ENCODE data around the gene CHAF1A. TPM values are rescaled to one million over a fixed set of nuclear protein-coding genes. Genes with fewer than 3 reads are reported as not detected.
A peak's percentile ranks its signal among the peaks of the same experiment; 100 is the strongest.

The CHAF1A gene
- total RNA-seq, result 35.3 TPM

DNA sequence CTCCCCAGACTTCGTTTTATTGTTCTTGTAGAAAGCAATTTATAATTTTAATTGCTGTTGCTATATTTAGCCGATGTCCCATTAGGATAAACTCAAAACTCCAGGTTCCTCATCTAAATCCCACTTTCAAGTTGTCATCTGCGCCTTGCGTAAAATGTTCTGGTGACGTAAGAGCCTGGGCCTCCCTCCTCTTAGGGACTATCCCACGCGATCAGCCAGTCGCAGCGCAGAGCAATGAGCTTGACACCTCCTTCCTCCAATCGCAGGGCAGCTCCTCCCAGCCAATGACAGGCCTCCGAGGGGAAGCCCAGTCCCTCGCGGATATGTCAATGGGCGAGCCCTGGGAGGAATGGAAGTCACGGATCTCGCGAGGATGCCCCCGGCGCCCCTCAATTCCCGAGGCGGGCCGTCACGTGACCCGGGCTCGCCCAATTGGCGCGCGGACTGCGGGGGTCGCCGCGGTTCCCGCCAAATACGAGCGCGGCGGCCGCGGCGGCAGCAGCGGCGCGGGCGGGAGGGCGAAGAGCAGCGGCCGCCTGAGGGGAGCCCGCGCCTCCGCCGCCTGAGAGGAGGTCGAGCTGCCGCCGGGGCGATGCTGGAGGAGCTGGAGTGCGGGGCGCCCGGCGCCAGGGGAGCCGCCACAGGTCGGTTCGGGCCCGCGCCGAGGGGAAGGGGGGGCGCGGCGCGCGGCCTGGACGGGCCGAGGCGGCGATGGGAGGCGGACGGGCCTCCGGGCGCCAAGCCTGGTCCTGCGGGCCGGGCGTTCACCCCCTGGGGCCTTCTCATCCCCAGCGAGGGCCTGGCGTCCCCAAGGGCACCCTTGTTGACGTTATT is at the start of gene CHAF1A:
TSS of gene CHAF1A (plus strand) at position 470 of the 834 bp plus-strand sequence. CDS start at position 593, 123 bp downstream.
- DNase-seq (ENCODE audit: low read depth in 2 of 3, low spot score in 2 of 3), result peak; percentile 97 to 100 (median 99)

DNA sequence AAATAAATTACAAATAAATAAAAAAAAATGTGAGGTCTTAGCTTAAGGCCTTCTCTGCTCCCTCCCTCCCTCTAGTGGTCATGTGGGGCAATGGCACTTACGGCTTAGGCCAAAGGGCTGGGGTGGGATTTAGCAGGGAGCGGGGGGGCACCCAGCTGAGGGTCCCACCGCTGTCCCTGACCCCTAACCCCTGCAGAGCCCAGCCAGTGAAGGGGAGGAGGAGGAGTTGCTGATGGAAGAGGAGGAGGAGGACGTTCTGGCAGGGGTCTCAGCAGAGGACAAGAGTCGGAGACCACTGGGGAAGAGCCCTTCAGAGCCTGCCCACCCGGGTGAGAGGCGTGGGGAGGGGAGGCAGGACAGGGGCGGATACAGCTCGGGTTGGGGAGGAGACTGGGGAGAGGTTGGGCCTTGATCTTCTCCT is 49.7 kb upstream of the CHAF1A start:
- DNase-seq (ENCODE audit: low read depth in 2 of 3, low spot score in 2 of 3), result peak in 2 of 3 donors; percentile 72 to 81

GRCh38 chr19:4354282-4354681 is 48.2 kb upstream of the CHAF1A start:
- DNase-seq (ENCODE audit: low read depth in 2 of 3, low spot score in 2 of 3), result no peak

DNA sequence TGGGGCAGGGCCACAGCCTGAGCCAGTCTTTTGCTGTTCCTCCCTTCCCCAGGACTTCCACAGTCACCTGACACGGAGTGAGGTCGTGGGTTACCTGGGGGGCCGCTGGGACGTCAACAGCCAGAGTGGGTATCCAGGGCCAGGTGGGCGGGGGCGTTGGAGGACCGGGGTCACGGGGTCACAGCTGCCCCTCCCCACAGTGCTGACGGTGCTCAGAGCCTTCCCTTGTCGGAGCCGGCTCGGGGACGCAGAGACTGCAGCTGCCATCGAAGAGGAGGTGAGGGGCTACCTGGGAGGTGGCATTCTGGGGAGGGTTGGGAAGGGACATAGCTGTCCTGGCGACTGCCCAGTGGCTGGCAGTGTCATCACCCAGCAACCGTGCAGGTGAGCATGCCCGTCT is 47.5 kb upstream of the CHAF1A start:
- DNase-seq (ENCODE audit: low read depth in 2 of 3, low spot score in 2 of 3), result no peak

GRCh38 chr19:4357095-4357797 is 45.2 kb upstream of the CHAF1A start:
- no peak for DNase-seq (ENCODE audit: low read depth in 2 of 3, low spot score in 2 of 3)

DNA sequence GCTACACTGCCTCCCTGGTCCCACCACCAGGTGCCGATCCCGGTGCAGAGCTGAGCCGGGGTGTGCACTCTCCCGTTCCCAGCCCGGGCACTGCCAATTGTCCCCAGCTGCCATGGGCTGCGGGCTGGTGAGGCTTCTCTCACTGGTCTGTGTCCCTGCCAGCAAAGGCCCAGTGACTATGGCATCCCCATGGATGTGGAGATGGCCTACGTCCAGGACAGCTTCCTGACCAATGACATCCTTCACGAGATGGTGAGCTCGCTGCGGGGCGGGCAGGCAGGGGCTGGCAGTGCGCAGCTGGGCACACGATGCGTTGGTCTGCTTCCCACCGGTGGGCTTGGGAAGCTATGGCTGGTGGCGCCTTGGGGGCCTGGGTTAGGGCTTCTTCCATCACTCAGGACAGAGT is 44.5 kb upstream of the CHAF1A start:
- DNase-seq (ENCODE audit: low read depth in 2 of 3, low spot score in 2 of 3), result no peak

- DNase-seq (ENCODE audit: low read depth in 2 of 3, low spot score in 2 of 3), result no peak
Observed at GRCh38 chr19:4358709-4359626, 43.5 kb upstream of the CHAF1A start.

DNA sequence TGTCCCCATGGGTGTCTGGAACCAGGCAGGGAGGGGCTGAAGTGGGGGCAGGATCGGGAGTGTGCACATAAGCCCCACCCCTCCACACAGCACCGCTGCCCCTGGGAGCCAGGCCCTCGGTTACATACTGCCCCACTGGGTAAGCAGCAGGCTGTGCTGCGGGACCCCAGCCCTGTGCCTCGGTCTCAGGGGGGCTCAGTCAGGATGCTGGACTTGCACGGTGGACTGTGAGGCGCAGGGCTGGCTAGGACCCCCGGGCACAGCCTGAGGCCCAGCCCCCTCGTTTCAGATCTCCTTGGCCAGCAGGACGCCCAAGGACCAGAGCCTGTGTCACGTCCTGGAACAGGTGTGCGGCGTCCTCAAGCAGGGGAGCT is 42.8 kb upstream of the CHAF1A start:
- no peak for DNase-seq (ENCODE audit: low read depth in 2 of 3, low spot score in 2 of 3)

DNA sequence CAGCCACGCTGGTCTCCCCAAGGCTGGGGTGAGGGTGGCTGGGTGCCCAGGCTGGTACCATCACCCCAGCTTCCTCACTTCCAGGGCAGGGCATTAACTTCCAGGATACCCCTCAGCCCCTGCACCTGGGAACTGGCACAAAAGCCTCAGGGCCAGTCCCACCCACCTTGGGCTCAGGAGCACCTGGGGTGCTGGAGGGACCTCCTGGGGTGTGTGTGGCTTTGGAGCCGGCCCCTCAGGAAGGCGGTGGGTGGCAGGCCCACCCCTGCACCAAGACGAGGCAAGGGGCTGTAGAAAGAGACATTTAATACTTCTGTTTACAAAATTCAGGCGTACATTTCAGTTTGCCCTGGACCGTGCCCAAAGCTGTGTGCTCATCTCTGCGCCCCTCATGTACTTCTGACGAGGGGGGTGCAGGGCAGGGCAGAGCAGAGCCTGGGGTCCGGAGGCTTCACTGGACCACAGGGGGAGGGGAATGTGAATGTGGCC is 42.3 kb upstream of the CHAF1A start:
- no peak for DNase-seq (ENCODE audit: low read depth in 2 of 3, low spot score in 2 of 3)

GRCh38 chr19:4360641-4361151 is 41.7 kb upstream of the CHAF1A start:
- DNase-seq (ENCODE audit: low read depth in 2 of 3, low spot score in 2 of 3), result no peak

GRCh38 chr19:4361152-4362046 is 41.0 kb upstream of the CHAF1A start:
- DNase-seq (ENCODE audit: low read depth in 2 of 3, low spot score in 2 of 3), result no peak

- no peak for DNase-seq (ENCODE audit: low read depth in 2 of 3, low spot score in 2 of 3)
Observed at GRCh38 chr19:4362101-4362828, 40.2 kb upstream of the CHAF1A start.

DNA sequence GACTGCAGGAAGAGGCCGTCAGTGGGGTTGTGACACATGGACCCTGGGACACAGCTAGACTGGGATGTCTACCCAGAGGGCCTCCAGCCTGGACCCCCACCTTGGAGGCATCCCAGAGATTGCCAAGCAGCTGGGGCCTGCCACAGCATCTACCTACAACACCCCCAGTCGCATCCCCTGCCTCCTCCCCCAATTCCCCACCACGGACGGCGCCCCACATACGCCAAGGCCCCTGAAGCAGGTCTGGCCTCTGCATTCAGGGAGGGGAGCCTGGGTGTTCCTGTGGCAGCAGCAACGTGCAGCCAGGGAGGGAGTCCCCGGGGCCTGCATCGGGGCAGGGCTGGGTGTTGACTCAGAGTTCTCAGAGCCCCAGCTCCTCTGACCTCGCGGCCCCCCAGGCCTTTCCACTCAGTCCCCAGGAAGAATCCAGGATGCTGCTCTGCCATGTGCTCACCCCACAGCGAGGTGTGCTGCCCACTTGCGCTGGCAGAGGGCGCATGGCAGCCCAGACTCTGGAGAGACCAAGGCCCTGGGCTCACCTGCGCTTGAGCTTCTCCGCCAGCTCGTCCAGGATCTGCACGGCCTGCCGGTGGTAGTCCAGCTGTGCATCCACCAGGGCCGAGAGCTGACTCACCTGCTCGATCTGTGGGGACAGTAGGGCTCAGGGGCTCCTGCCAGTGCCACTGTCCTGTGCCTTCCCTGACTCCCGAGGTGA is 39.5 kb upstream of the CHAF1A start:
- no peak for DNase-seq (ENCODE audit: low read depth in 2 of 3, low spot score in 2 of 3)

DNA sequence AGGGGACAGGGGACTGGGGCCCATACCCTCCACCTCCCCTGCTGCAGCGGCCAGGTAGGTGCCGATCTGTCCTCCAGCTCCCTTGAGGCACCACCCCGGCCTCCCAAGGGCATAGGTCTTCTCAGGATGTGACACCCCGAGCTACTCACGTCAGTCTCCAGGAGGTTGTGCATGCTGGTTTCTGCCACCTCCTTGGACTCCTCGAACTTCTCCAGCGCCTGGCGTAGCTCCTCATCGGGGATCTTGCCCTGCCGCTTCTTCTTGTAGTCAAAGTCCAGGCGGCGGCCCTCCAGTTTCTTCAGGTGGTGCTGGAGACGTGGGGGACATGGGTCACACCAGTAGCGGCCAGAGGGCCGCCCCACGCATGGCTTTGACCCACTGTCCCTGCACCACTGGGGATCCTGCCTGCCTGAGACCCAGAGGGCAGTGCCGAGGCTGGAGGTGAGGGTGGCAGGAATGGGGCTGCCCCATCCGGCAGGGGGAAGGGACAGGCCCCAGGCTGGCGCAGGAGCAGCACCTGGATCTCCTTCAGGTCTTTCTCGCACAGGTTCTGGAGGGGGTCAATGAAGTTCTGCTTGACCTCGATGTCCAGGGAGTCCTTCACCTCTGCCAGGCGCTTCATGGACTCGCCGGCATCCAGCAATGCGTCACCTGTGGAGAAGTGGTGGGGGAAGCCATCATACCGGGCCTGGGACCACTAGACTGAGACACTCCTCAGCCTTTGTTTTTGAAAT is 38.7 kb upstream of the CHAF1A start:
- DNase-seq (ENCODE audit: low read depth in 2 of 3, low spot score in 2 of 3), result no peak

DNA sequence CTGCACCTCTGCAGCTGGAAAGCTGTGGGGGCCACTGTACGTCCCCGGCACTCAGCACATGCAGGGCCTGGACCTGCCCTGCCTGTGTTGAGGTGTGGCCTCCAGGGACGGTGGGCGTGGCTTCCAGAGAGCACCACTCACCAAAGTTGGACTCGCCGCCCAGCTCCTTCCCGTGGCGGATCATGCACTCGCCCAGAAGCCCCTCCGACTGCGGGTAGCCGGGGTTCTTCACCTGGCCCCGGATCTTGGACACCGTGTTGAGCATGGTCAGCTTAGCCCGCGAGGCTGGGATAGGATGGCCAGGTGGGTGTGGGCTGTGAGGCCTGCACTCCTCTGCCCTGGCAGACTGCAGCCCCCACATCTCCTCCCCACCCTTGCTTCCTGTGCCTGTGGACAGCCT is 37.1 kb upstream of the CHAF1A start:
- no peak for DNase-seq (ENCODE audit: low read depth in 2 of 3, low spot score in 2 of 3)

DNA sequence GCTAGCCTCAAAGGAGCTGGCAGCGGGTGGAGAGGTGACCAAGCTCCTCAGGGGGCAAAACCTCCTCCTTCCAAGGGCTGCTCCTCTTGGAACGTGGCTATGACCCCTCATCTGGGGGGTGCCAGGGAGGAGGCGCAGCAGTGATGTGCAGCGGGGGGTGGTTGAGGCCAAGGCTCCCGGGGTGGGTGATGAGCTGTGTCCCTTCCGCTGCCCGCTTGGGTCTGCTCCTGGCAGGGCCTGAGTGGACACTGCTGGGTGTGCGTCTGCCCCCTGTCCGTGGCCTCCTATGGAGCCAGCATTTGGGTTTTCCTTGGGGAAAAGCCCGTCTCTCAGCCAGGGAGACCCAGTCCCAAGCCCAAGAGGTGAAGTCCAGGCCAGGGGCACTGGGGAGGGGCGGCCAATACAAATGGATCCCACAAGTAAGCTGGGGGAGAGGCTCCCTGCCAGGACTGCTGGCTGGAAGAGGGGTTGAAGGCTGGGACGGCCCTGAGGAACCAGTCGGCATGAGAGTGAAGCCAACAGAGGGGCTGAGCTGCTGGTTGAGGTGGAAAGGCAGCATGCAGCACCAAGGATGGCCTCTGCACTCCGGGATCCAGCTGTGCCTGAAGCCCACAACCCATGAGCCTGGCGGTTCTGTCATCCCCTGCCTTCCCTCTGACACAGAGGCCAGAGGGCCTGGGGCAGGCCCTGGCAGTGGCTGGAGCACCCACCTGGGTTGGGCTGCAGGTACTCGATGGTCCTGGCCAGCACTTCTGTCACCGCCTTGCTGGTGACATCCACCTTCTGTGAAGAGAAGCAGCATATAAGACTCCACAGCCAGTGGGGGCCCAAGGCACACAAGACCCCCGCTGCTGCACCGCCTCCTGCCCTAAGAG is 36.4 kb upstream of the CHAF1A start:
- DNase-seq (ENCODE audit: low read depth in 2 of 3, low spot score in 2 of 3), result no peak

All from hematopoietic multipotent progenitor cell (in vitro differentiated cells).